22Rv1 (cell line): Measurements from ENCODE around the gene ANHX.

Experiments used
- ZFX ChIP-seq: fragments of 450-650 bp; IDR thresholded peaks from 2 replicates; pipeline ENCODE4 v1.6.1; 2017; ENCODE audit warnings: antibody characterized with exemption, borderline replicate concordance
- TF ChIP-seq, protein P1 (sequence below): fragments of 450-650 bp; IDR thresholded peaks from 2 replicates; pipeline ENCODE4 v1.5.1; 2017; ENCODE audit warnings: mild to moderate bottlenecking

DNA sequence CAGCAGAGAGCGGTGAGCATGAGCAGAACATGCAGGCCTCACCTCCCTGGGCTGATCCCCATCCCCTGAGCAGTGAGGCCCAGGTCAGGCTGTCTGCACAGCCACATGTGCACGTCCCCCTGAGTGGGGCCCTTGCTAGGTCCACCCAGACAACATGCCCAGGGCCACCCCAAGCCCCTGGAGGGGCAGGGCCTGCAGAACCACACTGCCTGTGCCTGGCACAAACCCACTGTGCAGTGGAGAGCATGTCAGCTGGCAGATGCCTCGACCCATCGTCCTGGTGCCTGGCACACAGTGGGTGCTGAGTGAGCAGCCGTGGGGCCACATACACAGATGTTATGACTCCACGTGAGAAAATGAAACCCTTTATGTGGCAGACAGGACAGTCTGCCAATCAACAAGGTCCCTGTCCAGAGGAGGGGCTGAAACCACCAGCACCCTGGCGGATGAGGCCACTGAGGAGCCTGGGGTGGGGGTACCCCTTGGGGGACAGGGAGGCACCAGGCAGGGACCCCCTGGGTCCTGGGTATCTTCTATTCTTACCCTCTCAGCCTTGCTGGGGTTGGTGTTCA lies 8.3 kb downstream of the ANHX start:
- TF ChIP-seq, protein P1, sequence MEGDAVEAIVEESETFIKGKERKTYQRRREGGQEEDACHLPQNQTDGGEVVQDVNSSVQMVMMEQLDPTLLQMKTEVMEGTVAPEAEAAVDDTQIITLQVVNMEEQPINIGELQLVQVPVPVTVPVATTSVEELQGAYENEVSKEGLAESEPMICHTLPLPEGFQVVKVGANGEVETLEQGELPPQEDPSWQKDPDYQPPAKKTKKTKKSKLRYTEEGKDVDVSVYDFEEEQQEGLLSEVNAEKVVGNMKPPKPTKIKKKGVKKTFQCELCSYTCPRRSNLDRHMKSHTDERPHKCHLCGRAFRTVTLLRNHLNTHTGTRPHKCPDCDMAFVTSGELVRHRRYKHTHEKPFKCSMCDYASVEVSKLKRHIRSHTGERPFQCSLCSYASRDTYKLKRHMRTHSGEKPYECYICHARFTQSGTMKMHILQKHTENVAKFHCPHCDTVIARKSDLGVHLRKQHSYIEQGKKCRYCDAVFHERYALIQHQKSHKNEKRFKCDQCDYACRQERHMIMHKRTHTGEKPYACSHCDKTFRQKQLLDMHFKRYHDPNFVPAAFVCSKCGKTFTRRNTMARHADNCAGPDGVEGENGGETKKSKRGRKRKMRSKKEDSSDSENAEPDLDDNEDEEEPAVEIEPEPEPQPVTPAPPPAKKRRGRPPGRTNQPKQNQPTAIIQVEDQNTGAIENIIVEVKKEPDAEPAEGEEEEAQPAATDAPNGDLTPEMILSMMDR: no peak
- no peak for TF ChIP-seq ZFX
